ENCODE data around the gene SLAMF8. TPM values are rescaled to one million over a fixed set of nuclear protein-coding genes. Genes with fewer than 3 reads are reported as not detected.

SLAMF8 gene
- total and polyA plus RNA-seq, 2 of the 8 experiments (the other 6 are each of a cell fraction or from before 2014, with no cell fraction given): not detected

GRCh38 chr1:159872891-159873290, 46.2 kb downstream of the SLAMF8 start (continued):
- TF ChIP-seq CHD7 (IDR thresholded peaks at IDR 0.05; ENCODE audit: insufficient replicate concordance, low read length) (no peak), CHD2 (IDR thresholded peaks at IDR 0.05; ENCODE audit: low read length) (no peak), KDM1A (IDR thresholded peaks at IDR 0.05; ENCODE audit: borderline replicate concordance, low read length) (no peak), SAP30 (IDR thresholded peaks at IDR 0.05; ENCODE audit: insufficient read depth, insufficient replicate concordance, low read length) (no peak), TBP (IDR thresholded peaks at IDR 0.05; ENCODE audit: low read depth, low read length) (no peak), BRCA1 (IDR thresholded peaks at IDR 0.05; ENCODE audit: low read depth, low read length) (no peak), NANOG (IDR thresholded peaks at IDR 0.05; ENCODE audit: insufficient read depth, low read depth, low read length, poor library complexity, severe bottlenecking) (no peak), PHF8 (conservative IDR thresholded peaks at IDR 0.05; ENCODE audit: low read depth, low read length) (no peak), RXRA (IDR thresholded peaks at IDR 0.05; ENCODE audit: insufficient read depth, low read depth, low read length) (no peak), SP1 (IDR thresholded peaks at IDR 0.05; ENCODE audit: low read depth, low read length) (no peak)
